Activated CD8-positive, alpha-beta memory T cell treated with anti-CD3 and anti-CD28 coated beads for 4 hours (primary cell): Measurements from ENCODE around the gene XRCC1.
"Not testable (repeated sequence)": the region's sequence is repeated elsewhere in the genome, so short reads cannot be mapped to it uniquely, and the experiment has no call there.

Experiments
- DNase-seq, 2 donors: peaks; one replicate each; pipeline ENCODE4 v3.0.0-alpha.2; 2020; ENCODE audit warnings: low read depth in 2 of 2

XRCC1 gene

GRCh38 chr19:43546581-43546980, 28.7 kb downstream of the XRCC1 start:
- no peak for DNase-seq

- no peak for DNase-seq
Observed at GRCh38 chr19:43545981-43546380, 29.3 kb downstream of the XRCC1 start.

GRCh38 chr19:43545276-43545675, 30.1 kb downstream of the XRCC1 start:
- DNase-seq: no peak

- no peak for DNase-seq
Observed at GRCh38 chr19:43544077-43544476, 31.2 kb downstream of the XRCC1 start.

- DNase-seq: no peak
Observed at GRCh38 chr19:43541920-43542650, 33.2 kb downstream of the XRCC1 start.

GRCh38 chr19:43540381-43540780, 34.9 kb downstream of the XRCC1 start:
- DNase-seq: no peak

- no peak for DNase-seq
Observed at GRCh38 chr19:43538922-43539321, 36.4 kb downstream of the XRCC1 start.

GRCh38 chr19:43534816-43535761, 40.2 kb downstream of the XRCC1 start:
- no peak for DNase-seq

- DNase-seq: no peak
Observed at GRCh38 chr19:43534305-43534815, 41.0 kb downstream of the XRCC1 start.

GRCh38 chr19:43533546-43534304, 41.6 kb downstream of the XRCC1 start:
- peak; percentile 85 to 89 for DNase-seq

- peak; percentile 73 to 79 for DNase-seq
Observed at GRCh38 chr19:43532962-43533545, 42.3 kb downstream of the XRCC1 start, which contains the start of gene ZNF575. Gene ZNF575 (plus strand): TSS chr19:43533188. CDS start chr19:43534423, 1,235 bp downstream.

- no peak for DNase-seq
Observed at GRCh38 chr19:43532571-43532961, 42.8 kb downstream of the XRCC1 start.

GRCh38 chr19:43527860-43528622, 47.3 kb downstream of the XRCC1 start:
- no peak for DNase-seq

- peak; percentile 44 to 55 for DNase-seq
Observed at GRCh38 chr19:43526884-43527859, 48.2 kb downstream of the XRCC1 start, which contains the start of gene ETHE1. Gene ETHE1 (minus strand): TSS chr19:43527201. CDS start chr19:43527177, 24 bp downstream.

- no peak for DNase-seq
Observed at GRCh38 chr19:43525836-43526771, 49.2 kb downstream of the XRCC1 start.

- DNase-seq: no peak
Observed at GRCh38 chr19:43524922-43525835, 50.1 kb downstream of the XRCC1 start.

GRCh38 chr19:43523696-43524095, 51.6 kb downstream of the XRCC1 start:
- DNase-seq: not testable (repeated sequence)
